Endometrium (tissue), 2 donors: ENCODE measurements around the gene NPTN.
"Not testable (repeated sequence)": the region's sequence is repeated elsewhere in the genome, so short reads cannot be mapped to it uniquely, and the experiment has no call there.

Experiments
- FAIRE-seq: peaks from 2 replicates; lab custom pipeline; 2012; peaks lifted over from hg19 to GRCh38; lab: Jason Lieb, UNC
- donor health status: control.
- donor health status: control.

The NPTN gene

GRCh38 chr15:73600413-73601335 lies 32.5 kb downstream of the NPTN start:
- FAIRE-seq = no peak

- no peak for FAIRE-seq
Observed at GRCh38 chr15:73599934-73600333, 33.3 kb downstream of the NPTN start.

GRCh38 chr15:73598530-73599160 lies 34.5 kb downstream of the NPTN start:
- no peak for FAIRE-seq

- no peak for FAIRE-seq
Observed at GRCh38 chr15:73597036-73597638, 36.1 kb downstream of the NPTN start.

- no peak for FAIRE-seq
Observed at GRCh38 chr15:73596174-73596573, 37.0 kb downstream of the NPTN start.

GRCh38 chr15:73594109-73594508 lies 39.1 kb downstream of the NPTN start:
- FAIRE-seq = no peak

GRCh38 chr15:73593304-73594074 lies 39.7 kb downstream of the NPTN start:
- FAIRE-seq = no peak

GRCh38 chr15:73590263-73590662 lies 42.9 kb downstream of the NPTN start:
- FAIRE-seq = no peak

GRCh38 chr15:73589766-73590165 lies 43.4 kb downstream of the NPTN start:
- FAIRE-seq = no peak

GRCh38 chr15:73585871-73586654 lies 47.1 kb downstream of the NPTN start:
- FAIRE-seq = no peak

GRCh38 chr15:73584699-73585420 lies 48.3 kb downstream of the NPTN start:
- FAIRE-seq = no peak

- FAIRE-seq = no peak
Observed at GRCh38 chr15:73583544-73583943, 49.6 kb downstream of the NPTN start.

GRCh38 chr15:73582851-73583379 lies 50.3 kb downstream of the NPTN start:
- FAIRE-seq = no peak

- FAIRE-seq = no peak
Observed at GRCh38 chr15:73578026-73578425, 55.2 kb downstream of the NPTN start.

- not testable (repeated sequence) for FAIRE-seq
Observed at GRCh38 chr15:73577593-73577992, 55.6 kb downstream of the NPTN start.

GRCh38 chr15:73575636-73576247 lies 57.4 kb downstream of the NPTN start:
- no peak for FAIRE-seq

GRCh38 chr15:73573572-73573971 lies 59.6 kb downstream of the NPTN start:
- no peak for FAIRE-seq

- FAIRE-seq = no peak
Observed at GRCh38 chr15:73573037-73573436, 60.2 kb downstream of the NPTN start.

- no peak for FAIRE-seq
Observed at GRCh38 chr15:73572296-73572695, 60.9 kb downstream of the NPTN start.

GRCh38 chr15:73571346-73571745 lies 61.8 kb downstream of the NPTN start:
- no peak for FAIRE-seq
